Measurements from ENCODE around the gene RPL23. TPM values are rescaled to one million over a fixed set of nuclear protein-coding genes. Genes with fewer than 3 reads are reported as not detected.

The RPL23 gene
- 1,000 to 10,000 TPM; 2,350 to 2,556 (median 2,362) TPM for total RNA-seq

DNA sequence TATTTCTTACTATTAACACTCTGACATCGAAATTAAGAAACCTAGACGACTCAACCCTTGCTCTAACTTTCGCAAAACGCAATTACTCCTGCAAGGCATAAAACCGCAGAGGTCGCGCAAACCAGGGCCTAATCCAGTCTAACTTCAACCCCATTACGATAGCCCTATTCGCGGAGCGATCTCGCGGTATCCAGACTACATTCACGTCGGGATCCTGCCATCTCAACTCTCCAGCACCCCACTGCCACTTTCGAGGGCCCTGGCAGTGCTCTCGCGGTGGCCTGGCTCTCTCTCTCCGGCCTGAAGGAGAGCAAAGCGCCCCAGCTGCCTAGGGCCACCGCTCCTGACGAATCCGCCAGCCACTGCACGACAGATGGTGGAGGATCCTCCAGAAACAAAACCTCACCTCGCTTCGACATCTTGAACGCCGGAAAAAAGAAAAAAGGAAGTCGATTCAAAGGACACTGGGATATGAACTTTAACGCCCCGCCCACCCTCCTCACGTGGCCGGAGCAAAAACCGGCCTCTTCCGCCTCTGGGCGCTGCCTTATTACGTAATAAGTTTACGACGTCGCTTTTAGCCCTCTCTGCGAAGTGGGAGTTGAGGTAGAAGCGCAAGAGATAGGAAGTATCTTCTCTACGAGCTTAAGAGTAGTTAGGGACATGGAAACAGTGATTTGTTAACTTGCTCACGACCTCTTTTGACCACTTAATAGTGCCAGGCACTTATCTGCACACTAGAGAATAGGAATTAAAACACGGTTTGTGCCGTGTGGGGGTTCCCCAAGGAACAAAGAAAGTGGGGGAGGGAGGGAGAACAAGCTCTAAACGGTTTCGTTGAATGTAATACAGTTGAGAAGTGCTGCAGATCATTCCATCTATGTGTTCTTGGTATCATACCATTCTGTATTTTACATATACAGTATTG is at the start of gene RPL23:
RPL23 (minus strand) TSS at position 430 of the 928 bp plus-strand sequence; CDS start at position 419, 11 bp downstream.
- ATAC-seq, result peak; percentile 83 to 86
- Mint-ChIP-seq H3K36me3 (ENCODE audit: insufficient read depth) (peaks cover 46% of the 10 kb centered on the region), H3K4me1 (ENCODE audit: low read depth) (peaks cover 36% of the 10 kb centered on the region)

GRCh38 chr17:38900978-38901656 is 47.6 kb upstream of the RPL23 start:
- Mint-ChIP-seq H3K9me3 (no peaks in the 10 kb centered on the region), H3K36me3 (ENCODE audit: insufficient read depth) (peaks cover 18% of the 10 kb centered on the region), H3K4me1 (ENCODE audit: low read depth) (peaks cover 64% of the 10 kb centered on the region), H3K4me3 (no peak overlapping the region), H3K27me3 (ENCODE audit: low read depth) (no peaks in the 10 kb centered on the region)
- ATAC-seq (no peak), DNase-seq (no peak)

More for the DNA sequence above, at the start of gene RPL23:
- DNase-seq, result peak; percentile 86
- Mint-ChIP-seq H3K4me3 (peak within 1 kb of the TSS; percentile 99), H3K27me3 (ENCODE audit: low read depth) (no peaks in the 10 kb centered on the region), H3K9me3 (no peaks in the 10 kb centered on the region)

GRCh38 chr17:38899421-38899820 is 45.9 kb upstream of the RPL23 start:
- H3K27me3 Mint-ChIP-seq (ENCODE audit: low read depth), result no peaks in the 10 kb centered on the region
- peaks cover 64% of the 10 kb centered on the region for H3K4me1 Mint-ChIP-seq (ENCODE audit: low read depth)
- peak overlapping the region; percentile 75 for H3K4me3 Mint-ChIP-seq
- DNase-seq (no peak), ATAC-seq (no peak)
- peaks cover 11% of the 10 kb centered on the region for H3K36me3 Mint-ChIP-seq (ENCODE audit: insufficient read depth)
- no peaks in the 10 kb centered on the region for H3K9me3 Mint-ChIP-seq

- no peaks in the 10 kb centered on the region for H3K27me3 Mint-ChIP-seq (ENCODE audit: low read depth)
- no peaks in the 10 kb centered on the region for H3K9me3 Mint-ChIP-seq
- peak; percentile 91 for ATAC-seq
- peak; percentile 86 for DNase-seq
- H3K4me3 Mint-ChIP-seq, result peak overlapping the region; percentile 75
- H3K36me3 Mint-ChIP-seq (ENCODE audit: insufficient read depth), result peaks cover 10% of the 10 kb centered on the region
- H3K4me1 Mint-ChIP-seq (ENCODE audit: low read depth), result peaks cover 68% of the 10 kb centered on the region
Observed at GRCh38 chr17:38898812-38899348, 45.4 kb upstream of the RPL23 start.

DNA sequence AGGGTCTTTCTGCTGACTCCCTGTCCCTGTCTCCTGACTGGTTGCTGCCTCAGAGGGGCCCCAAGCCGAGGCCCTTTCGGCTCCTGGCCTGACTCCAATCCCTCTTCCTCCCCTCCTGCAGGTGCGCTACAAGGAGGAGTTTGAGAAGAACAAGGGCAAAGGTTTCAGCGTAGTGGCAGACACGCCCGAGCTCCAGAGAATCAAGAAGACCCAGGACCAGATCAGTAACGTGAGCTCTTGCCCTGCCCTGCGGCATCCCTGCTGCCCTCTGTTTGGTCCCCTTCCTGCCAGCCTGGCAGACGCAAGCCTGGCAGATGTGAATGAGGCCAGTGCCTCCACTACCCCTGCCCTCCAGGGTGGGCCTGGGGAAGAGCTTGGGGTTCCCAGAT is 44.8 kb upstream of the RPL23 start:
- DNase-seq (no peak), ATAC-seq (peak; percentile 15 to 36)
- Mint-ChIP-seq H3K36me3 (ENCODE audit: insufficient read depth) (peaks cover 6% of the 10 kb centered on the region), H3K4me1 (ENCODE audit: low read depth) (peaks cover 68% of the 10 kb centered on the region), H3K4me3 (peak overlapping the region; percentile 75), H3K27me3 (ENCODE audit: low read depth) (no peaks in the 10 kb centered on the region), H3K9me3 (no peaks in the 10 kb centered on the region)

DNA sequence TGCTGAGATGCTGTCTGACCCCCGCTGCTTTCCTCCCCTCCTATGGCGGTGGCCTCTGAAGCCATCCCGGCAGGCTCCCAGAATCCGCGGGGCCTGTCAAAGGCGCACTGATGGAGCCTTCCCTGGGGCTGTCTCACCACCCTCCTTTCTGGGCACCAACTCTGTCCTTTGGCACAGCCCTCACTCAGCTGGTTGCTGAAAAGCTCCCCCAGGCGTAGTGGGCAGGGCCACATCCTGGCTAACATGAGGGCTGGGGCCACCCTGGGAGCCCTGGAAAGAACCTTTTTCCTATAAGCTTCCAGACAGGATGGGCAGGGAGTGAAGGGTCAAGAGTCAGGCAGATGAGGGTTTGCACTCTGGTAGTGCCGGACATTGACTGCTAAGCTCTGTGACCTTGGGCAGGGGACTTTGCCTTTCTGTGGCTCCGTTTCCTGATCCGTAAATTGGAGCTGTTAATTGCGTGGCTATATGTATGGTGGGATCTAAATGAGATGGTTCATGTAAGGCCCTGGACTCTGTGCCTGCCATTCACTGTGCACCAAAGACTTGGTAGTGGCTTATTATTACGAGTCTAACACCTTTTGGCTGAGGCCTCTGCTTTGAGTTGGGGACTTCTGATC is 44.3 kb upstream of the RPL23 start:
- Mint-ChIP-seq H3K9me3 (no peaks in the 10 kb centered on the region), H3K27me3 (ENCODE audit: low read depth) (no peaks in the 10 kb centered on the region), H3K4me1 (ENCODE audit: low read depth) (peaks cover 67% of the 10 kb centered on the region), H3K36me3 (ENCODE audit: insufficient read depth) (peaks cover 3% of the 10 kb centered on the region), H3K4me3 (peak overlapping the region; percentile 75)
- DNase-seq (no peak), ATAC-seq (peak in 1 of 2 donors; percentile 1)

GRCh38 chr17:38897176-38897575 is 43.7 kb upstream of the RPL23 start:
- Mint-ChIP-seq H3K4me1 (ENCODE audit: low read depth) (peaks cover 72% of the 10 kb centered on the region), H3K36me3 (ENCODE audit: insufficient read depth) (peaks cover 3% of the 10 kb centered on the region), H3K9me3 (no peaks in the 10 kb centered on the region), H3K4me3 (no peak overlapping the region), H3K27me3 (ENCODE audit: low read depth) (no peaks in the 10 kb centered on the region)
- DNase-seq, result no peak
- ATAC-seq, result no peak

- Mint-ChIP-seq H3K36me3 (ENCODE audit: insufficient read depth) (peaks cover 6% of the 10 kb centered on the region), H3K4me1 (ENCODE audit: low read depth) (peaks cover 79% of the 10 kb centered on the region), H3K27me3 (ENCODE audit: low read depth) (no peaks in the 10 kb centered on the region), H3K4me3 (no peak overlapping the region), H3K9me3 (no peaks in the 10 kb centered on the region)
- ATAC-seq (no peak), DNase-seq (no peak)
Observed at GRCh38 chr17:38896346-38896954, 42.9 kb upstream of the RPL23 start.

- ATAC-seq (no peak), DNase-seq (no peak)
- Mint-ChIP-seq H3K4me3 (no peak overlapping the region), H3K36me3 (ENCODE audit: insufficient read depth) (peaks cover 15% of the 10 kb centered on the region), H3K27me3 (ENCODE audit: low read depth) (no peaks in the 10 kb centered on the region), H3K9me3 (no peaks in the 10 kb centered on the region), H3K4me1 (ENCODE audit: low read depth) (peaks cover 80% of the 10 kb centered on the region)
Observed at GRCh38 chr17:38894276-38894675, 40.8 kb upstream of the RPL23 start.

DNA sequence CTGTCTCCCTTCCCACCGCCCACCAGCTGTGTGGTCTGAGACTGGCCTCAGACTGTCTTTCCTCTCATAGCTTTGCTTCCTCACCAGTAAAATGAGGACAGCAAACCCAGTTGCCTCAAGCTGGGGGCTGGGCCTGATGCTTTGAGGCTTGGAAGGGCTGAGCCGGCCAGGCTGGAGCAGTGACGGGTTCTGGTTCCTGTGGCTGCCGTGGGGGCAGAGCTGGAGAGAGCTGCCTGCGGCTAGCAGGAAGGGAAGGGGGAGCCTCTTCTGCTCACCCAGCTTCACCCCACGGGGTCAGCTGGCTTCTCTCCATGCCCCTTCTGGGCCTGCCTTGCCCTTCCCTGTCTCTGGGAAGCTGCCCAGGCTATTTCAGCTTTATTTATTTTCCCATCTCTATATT is 40.1 kb upstream of the RPL23 start:
- ATAC-seq (peak; percentile 29 to 42), DNase-seq (no peak)
- H3K4me1 Mint-ChIP-seq (ENCODE audit: low read depth), result peaks cover 80% of the 10 kb centered on the region
- no peaks in the 10 kb centered on the region for H3K9me3 Mint-ChIP-seq
- no peak overlapping the region for H3K4me3 Mint-ChIP-seq
- no peaks in the 10 kb centered on the region for H3K27me3 Mint-ChIP-seq (ENCODE audit: low read depth)
- peaks cover 15% of the 10 kb centered on the region for H3K36me3 Mint-ChIP-seq (ENCODE audit: insufficient read depth)

DNA sequence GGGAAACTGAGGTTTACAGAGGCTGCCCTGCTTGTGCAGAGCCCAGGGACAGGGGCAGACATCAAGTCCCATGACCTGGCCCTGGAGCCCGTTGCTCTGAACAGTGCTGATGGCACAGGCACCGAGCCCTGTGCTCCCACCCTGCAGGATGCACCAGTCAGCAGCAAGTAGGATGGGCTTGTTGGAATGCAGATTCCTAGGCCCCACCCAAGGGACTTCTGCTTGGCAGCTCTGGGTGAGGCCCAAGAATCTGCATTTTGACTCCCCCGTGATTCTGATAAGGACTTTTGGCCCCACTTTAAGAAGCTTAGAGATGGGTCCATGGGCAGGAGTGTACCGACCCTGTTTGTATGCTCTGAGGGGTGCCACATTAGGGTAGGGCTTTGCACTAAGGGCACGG is 39.6 kb upstream of the RPL23 start:
- Mint-ChIP-seq H3K36me3 (ENCODE audit: insufficient read depth) (peaks cover 15% of the 10 kb centered on the region), H3K4me3 (no peak overlapping the region), H3K9me3 (no peaks in the 10 kb centered on the region), H3K4me1 (ENCODE audit: low read depth) (peaks cover 80% of the 10 kb centered on the region), H3K27me3 (ENCODE audit: low read depth) (no peaks in the 10 kb centered on the region)
- DNase-seq (no peak), ATAC-seq (peak in 1 of 2 donors; percentile 2)

- Mint-ChIP-seq H3K4me3 (no peak overlapping the region), H3K9me3 (no peaks in the 10 kb centered on the region), H3K36me3 (ENCODE audit: insufficient read depth) (peaks cover 15% of the 10 kb centered on the region), H3K4me1 (ENCODE audit: low read depth) (peaks cover 80% of the 10 kb centered on the region), H3K27me3 (ENCODE audit: low read depth) (no peaks in the 10 kb centered on the region)
- ATAC-seq (no peak), DNase-seq (no peak)
Observed at GRCh38 chr17:38892620-38893019, 39.1 kb upstream of the RPL23 start.

GRCh38 chr17:38892083-38892482 is 38.6 kb upstream of the RPL23 start:
- peaks cover 80% of the 10 kb centered on the region for H3K4me1 Mint-ChIP-seq (ENCODE audit: low read depth)
- no peaks in the 10 kb centered on the region for H3K9me3 Mint-ChIP-seq
- H3K27me3 Mint-ChIP-seq (ENCODE audit: low read depth), result no peaks in the 10 kb centered on the region
- H3K4me3 Mint-ChIP-seq, result no peak overlapping the region
- DNase-seq (no peak), ATAC-seq (peak; percentile 36 to 43)
- peaks cover 15% of the 10 kb centered on the region for H3K36me3 Mint-ChIP-seq (ENCODE audit: insufficient read depth)

DNA sequence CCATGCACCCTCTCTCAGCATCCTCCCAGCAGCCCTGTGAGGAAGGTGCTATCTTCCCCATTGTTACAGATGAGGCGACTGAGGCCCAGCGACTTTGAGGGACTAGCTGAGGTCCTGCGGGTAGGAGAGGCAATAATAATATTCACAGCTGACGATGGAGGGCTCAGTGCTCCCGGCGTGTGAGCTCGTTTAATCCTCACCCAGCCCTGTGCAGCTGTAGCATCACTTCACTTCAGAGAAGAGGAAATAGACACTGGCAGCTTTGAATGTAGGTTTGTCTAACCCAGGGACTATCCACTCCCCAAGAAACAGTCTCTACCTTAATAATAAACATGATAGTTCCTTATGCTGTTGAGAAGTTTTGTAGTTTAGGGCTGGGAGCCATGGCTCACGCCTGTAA is 37.9 kb upstream of the RPL23 start:
- Mint-ChIP-seq H3K4me3 (no peak overlapping the region), H3K27me3 (ENCODE audit: low read depth) (no peaks in the 10 kb centered on the region), H3K36me3 (ENCODE audit: insufficient read depth) (peaks cover 15% of the 10 kb centered on the region), H3K9me3 (no peaks in the 10 kb centered on the region), H3K4me1 (ENCODE audit: low read depth) (peaks cover 79% of the 10 kb centered on the region)
- DNase-seq (no peak), ATAC-seq (no peak)

Measured in activated T-cell treated with anti-CD3 and anti-CD28 coated beads, Interleukin-2, amount 50 U/mL, for 4 hours (primary cell).